ENCODE measurements around the gene ARMC3. TPM values are rescaled to one million over a fixed set of nuclear protein-coding genes. Genes with fewer than 3 reads are reported as not detected.

ARMC3 gene
- total RNA-seq, 1 experiment from 2014 or later = 0.28 TPM

GRCh38 chr10:22997096-22997495, 69.2 kb downstream of the ARMC3 start:
- Mint-ChIP-seq H3K27me3 (ENCODE audit: low read depth) (0 out of 2 replicates have a peak, but pooled peaks cover 2% of the 10 kb centered on the region), H3K4me3 (no peak overlapping the region), H3K27ac (no peak overlapping the region), H3K9me3 (no peaks in the 10 kb centered on the region), H3K4me1 (peaks cover 14% of the 10 kb centered on the region), H3K36me3 (no peaks in the 10 kb centered on the region)
- peak; percentile 41 for DNase-seq (ENCODE audit: low spot score)
- TF ChIP-seq ZNF532 (CRISPR knock-in tag; IDR thresholded peaks at IDR 0.05; ENCODE audit: borderline replicate concordance) = no peak
- no peak for TF ChIP-seq ZNF425 (CRISPR knock-in tag; conservative IDR thresholded peaks at IDR 0.05)
- TF ChIP-seq NFE2L1 (CRISPR knock-in tag; IDR thresholded peaks at IDR 0.05) = no peak
- TF ChIP-seq TP53 (CRISPR knock-in tag; IDR thresholded peaks at IDR 0.05) = no peak
- no peak for TF ChIP-seq ATF1 (CRISPR knock-in tag; IDR thresholded peaks at IDR 0.05)
- no peak for TF ChIP-seq IRF2 (CRISPR knock-in tag; IDR thresholded peaks at IDR 0.05; ENCODE audit: borderline replicate concordance, low read depth)
- no peak for TF ChIP-seq JAZF1 (CRISPR knock-in tag; IDR thresholded peaks at IDR 0.05)
- TF ChIP-seq MLX (CRISPR knock-in tag; IDR thresholded peaks at IDR 0.05) = no peak
- no peak for TF ChIP-seq E2F1 (CRISPR knock-in tag; IDR thresholded peaks at IDR 0.05)
- no peak for TF ChIP-seq CREM (CRISPR knock-in tag; IDR thresholded peaks at IDR 0.05)
- no peak for TF ChIP-seq ZNF416 (CRISPR knock-in tag; IDR thresholded peaks at IDR 0.05)
- no peak for TF ChIP-seq ZBTB21 (CRISPR knock-in tag; IDR thresholded peaks at IDR 0.05; ENCODE audit: borderline replicate concordance)
- no peak for TF ChIP-seq ATF3 (CRISPR knock-in tag; conservative IDR thresholded peaks at IDR 0.05)
- TF ChIP-seq NR1H2 (CRISPR knock-in tag; IDR thresholded peaks at IDR 0.05) = no peak
- no peak for TF ChIP-seq MAX (CRISPR knock-in tag; IDR thresholded peaks at IDR 0.05)
- TF ChIP-seq IRF1 (CRISPR knock-in tag; IDR thresholded peaks at IDR 0.05) = no peak
- ChIA-PET CTCF (interaction anchor here (0.6 to 0.9 kb wide), 2 partner anchors 9 to 98 kb away, joined by 3 read pairs; no protein-coding TSS in a partner anchor), POLR2A (no interaction called here)
- peak; percentile 77 for ATAC-seq

- H3K4me1 Mint-ChIP-seq = peaks cover 13% of the 10 kb centered on the region
Measured at GRCh38 chr10:22998091-22998490, 70.2 kb downstream of the ARMC3 start.

More at GRCh38 chr10:22998091-22998490, 70.2 kb downstream of the ARMC3 start:
- CTCF ChIA-PET = no interaction called here
- no peaks in the 10 kb centered on the region for H3K36me3 Mint-ChIP-seq
- 0 out of 2 replicates have a peak, but pooled peaks cover 2% of the 10 kb centered on the region for H3K27me3 Mint-ChIP-seq (ENCODE audit: low read depth)
- no peak for DNase-seq (ENCODE audit: low spot score)
- no peak overlapping the region for H3K27ac Mint-ChIP-seq
- TF ChIP-seq ATF6 (CRISPR knock-in tag; IDR thresholded peaks at IDR 0.05) (no peak), E2F5 (CRISPR knock-in tag; IDR thresholded peaks at IDR 0.05) (no peak), USF1 (CRISPR knock-in tag; IDR thresholded peaks at IDR 0.05) (no peak)
- H3K4me3 Mint-ChIP-seq = no peak overlapping the region
- no peaks in the 10 kb centered on the region for H3K9me3 Mint-ChIP-seq
- POLR2A ChIA-PET = no interaction called here
- ATAC-seq = no peak
